NCI-H345 treated with DMSO at 0.1 percent for 48 hours (cell line): Measurements from ENCODE around the gene TKFC.
A peak's percentile ranks its signal among the peaks of the same experiment; 100 is the strongest.

Experiments used
- DNase-seq: peaks from one replicate; lab custom pipeline; 2025; ENCODE audit not compliant: unreplicated experiment; lab: John Stamatoyannopoulos, UW

Gene TKFC

GRCh38 chr11:61325649-61326414, 7.2 kb upstream of the TKFC start:
- DNase-seq, result no peak

- DNase-seq, result no peak
These were observed 5.4 kb upstream of the TKFC start for GRCh38 chr11:61327669-61328071.

DNA sequence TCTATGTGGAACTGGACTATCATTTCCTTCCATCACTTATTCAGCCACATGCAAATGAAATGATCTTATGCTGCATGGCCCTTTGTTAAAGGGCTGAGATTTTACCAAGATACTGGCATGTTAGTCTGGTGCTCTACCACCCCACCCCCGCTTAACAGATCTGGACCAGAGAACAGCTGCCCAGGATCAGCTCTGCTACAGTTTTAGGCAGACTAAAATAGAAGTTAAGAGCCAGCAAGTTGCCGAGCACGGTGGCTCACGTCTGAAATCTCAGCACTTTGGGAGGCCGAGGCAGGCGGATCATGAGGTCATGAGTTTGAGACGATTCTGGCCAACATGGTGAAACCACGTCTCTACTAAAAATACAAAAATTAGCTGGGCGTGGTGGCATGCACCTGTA, 4.7 kb upstream of the TKFC start:
- DNase-seq, result no peak

GRCh38 chr11:61329871-61330270, 3.2 kb upstream of the TKFC start:
- DNase-seq, result no peak

DNA sequence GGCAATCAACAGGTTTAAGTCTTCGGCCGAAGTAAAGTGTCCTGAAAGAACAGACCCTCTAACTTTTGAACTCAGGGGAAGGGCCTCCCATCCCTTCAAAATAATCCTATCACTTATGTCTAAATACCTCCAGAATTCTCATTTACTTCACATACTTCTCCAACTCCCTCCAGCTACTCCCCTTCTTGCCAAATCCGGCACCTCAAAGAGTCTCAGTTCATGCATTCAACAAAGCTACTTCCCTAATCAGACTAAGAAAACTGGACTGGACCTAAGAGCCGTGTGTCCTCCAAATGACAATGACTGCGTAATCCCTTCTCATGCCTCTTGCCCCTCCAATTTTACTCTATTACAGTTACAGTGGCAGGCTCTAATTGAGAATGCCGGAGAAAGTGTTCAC, 1.4 kb upstream of the TKFC start:
- no peak for DNase-seq

DNA sequence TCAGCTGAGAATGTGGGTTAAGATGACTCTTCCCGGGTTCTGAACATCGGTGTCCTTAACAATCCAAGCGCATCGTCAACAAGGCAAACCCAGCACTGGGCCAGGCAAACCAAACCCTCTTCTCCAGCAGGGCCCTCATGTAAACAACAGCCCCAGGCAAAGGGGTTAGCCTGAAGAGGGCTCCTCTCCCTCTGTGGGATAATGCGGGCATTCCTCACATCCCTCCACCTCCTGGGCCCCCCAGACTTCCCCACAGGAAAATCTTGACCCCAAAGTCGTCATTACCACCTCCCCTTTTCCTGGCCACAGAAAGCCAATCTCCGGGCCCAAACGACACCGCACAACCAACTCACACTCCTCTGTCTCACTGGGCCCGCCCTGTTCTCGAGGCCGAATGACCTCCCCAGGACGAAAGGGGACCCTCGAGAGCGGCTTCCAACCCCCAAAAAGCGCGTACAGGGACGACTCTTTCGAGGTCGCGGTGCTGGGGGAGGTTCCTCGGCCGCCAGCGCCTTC, 689 bp upstream of the TKFC start:
- DNase-seq, result no peak

- DNase-seq, result no peak
These were observed 764 bp downstream of the TKFC start for GRCh38 chr11:61333550-61334433.

DNA sequence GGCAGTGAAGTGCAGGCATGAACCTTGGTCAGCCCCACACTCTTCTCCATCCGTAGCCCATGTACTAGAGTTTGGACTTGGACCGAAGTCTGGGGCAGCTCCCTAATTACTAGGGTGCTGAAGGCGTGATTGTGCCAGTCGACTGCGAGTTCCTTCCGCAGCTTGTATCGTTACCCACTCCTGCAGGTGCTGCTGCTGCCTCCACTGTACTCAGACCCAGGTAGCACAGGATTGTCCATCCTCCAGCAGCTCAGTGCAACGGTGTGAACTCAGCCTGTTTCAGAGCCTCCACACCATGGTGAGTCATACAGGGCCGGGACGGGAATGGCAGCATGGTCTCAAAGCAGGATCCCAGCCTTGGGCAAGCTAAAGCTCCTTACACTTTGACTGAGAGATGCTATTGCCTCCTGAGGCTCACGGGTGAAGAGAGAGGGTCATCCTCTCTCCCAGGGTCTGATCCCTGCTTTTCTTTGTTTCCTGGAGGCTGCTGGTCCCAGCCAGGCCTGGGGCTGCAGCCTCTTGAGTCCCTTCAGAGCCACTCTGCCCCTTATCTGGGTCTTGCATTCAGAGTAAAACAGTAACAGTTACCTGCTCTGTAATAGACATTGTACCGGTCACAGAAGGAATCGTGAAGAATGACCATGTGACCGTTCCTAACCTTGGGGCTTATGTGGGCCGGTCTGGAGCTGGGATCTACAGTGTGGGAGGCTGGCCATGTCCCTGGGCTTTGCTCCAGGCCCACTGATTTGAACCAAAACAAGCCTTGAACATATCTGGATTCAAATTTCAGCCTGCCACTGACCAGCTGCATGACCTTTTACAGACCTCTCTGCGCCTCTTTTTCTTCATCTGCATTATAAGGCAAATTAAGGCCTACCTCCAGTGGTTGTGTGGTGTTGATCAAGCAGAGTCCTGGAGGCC, 1.7 kb downstream of the TKFC start:
- no peak for DNase-seq

GRCh38 chr11:61335355-61335710, 2.3 kb downstream of the TKFC start:
- DNase-seq, result no peak

DNA sequence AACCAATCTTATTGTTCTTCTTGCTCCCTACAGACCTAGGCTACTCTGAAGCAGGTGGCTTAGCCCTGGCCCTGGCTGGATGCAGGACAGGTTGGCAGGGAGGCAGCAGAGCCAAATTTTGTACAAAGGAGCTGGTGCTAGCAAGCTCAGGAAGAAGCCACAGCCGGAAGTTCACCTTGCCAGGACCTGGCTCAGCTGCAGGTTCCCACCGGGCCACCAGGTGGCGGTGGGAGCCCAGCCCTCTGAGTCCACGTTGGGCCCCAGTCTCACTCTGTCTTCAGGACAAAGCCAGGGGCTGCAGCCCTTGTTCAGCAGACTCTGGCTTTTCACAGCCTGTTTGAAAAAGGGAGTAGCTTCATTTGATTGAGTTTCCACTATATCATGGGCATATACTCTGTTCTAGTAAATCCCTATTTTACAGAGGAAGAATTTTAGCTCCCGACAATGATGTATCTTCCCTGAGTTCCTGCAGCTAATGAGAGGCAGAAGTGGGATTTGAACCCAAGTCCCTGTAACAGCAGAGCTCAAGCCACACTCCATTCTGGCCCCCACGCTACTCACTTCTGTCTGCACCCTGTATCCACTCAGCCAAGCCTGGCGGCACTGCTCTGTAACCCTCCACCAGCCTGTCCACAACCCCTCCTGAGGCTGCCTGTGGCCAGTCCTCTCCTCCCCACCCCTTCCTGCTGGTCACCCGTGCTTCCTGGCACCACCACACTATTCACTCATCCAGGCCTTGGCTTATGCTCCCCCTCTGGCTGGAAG, 3.3 kb downstream of the TKFC start:
- DNase-seq, result peak; percentile 66

GRCh38 chr11:61337706-61338470, 4.9 kb downstream of the TKFC start:
- DNase-seq, result no peak

- DNase-seq, result no peak
These were observed 5.9 kb downstream of the TKFC start for GRCh38 chr11:61338783-61339489.

GRCh38 chr11:61339490-61339878, 6.5 kb downstream of the TKFC start:
- DNase-seq, result no peak

- no peak for DNase-seq
These were observed 8.0 kb downstream of the TKFC start for GRCh38 chr11:61340979-61341378.

DNA sequence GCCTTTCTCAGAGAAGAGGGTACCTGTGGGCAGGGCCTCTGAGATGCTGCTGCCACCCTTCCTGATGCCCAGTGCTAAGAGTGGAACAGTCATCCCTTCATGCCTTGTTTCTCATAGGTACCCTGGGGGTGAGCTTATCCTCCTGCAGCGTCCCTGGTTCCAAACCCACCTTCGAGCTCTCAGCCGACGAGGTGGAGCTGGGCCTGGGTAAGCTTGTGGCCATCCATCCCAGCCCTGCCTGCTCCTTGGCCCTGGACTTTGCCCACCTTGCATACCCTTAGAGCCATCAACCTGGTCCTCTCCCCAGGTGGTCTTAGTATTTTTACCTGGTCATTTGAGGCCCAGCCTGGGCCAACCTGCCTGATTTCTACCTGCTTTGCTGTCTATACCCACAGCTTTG, 8.7 kb downstream of the TKFC start:
- DNase-seq, result no peak

DNA sequence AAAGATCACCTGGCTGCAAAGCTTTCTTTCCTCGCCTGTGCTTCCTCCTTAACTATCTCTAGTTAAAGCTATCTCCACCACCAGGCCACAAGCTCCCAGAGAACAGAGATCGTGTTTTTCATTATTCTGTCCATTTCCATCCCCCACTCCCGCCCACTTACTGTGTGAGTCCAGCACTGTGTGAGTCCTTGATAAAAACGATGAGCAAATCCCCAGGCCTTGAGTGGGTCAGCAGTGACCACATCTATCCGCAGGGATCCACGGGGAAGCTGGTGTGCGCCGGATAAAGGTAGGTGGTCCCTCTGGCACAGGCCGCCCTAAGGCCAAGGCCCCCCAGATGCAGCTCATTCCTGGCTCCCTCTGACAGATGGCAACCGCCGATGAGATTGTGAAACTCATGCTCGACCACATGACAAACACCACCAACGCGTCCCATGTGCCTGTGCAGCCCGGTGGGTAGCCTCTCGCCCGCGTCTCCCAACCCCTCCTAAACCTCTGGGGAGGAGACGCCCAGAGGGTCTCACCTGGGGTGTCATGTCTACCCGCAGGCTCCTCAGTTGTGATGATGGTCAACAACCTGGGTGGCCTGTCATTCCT, 9.3 kb downstream of the TKFC start:
- DNase-seq, result no peak

- DNase-seq, result no peak
These were observed 11.0 kb downstream of the TKFC start for GRCh38 chr11:61343792-61344745.
